Breast epithelium (tissue), 4 donors: ENCODE measurements around the gene TIAM2. TPM values are rescaled to one million over a fixed set of nuclear protein-coding genes. Genes with fewer than 3 reads are reported as not detected.

Experiments
- DNase-seq, 2 donors: peaks; one replicate each; pipeline ENCODE4 v3.0.0-alpha.2; 2019; ENCODE audit warnings: low spot score in 2 of 2
- H3K27ac ChIP-seq, 2 donors: fragments of 200-600 bp; sonication (generic) in 1 of 2; one replicate each; pipeline ENCODE4 v1.5.1; 2016 to 2019; ENCODE audit warnings: mild to moderate bottlenecking in 1 of 2
- H3K27me3 ChIP-seq, 2 donors: fragments of 200-600 bp; sonication (generic) in 1 of 2; one replicate each; pipeline versions ENCODE4 v1.5.1 to v1.6.0; 2017 to 2019; ENCODE audit warnings: control low read depth in 1 of 2, mild to moderate bottlenecking in 1 of 2
- H3K36me3 ChIP-seq: fragments of 200-600 bp; one replicate; pipeline ENCODE4 v1.5.1; 2019
- H3K4me1 ChIP-seq, 2 donors: fragments of 200-600 bp; sonication (generic); one replicate each; pipeline ENCODE4 v1.5.1; 2016 to 2019; ENCODE audit warnings: control low read depth in 1 of 2
- H3K4me3 ChIP-seq, 3 donors: fragments of 200-600 bp; sonication (generic); 1 replicate in 2 of 3; 2 replicates in 1 of 3; pipeline ENCODE4 v1.5.1; 2016 to 2019; ENCODE audit warnings: mild to moderate bottlenecking in 3 of 3, moderate library complexity in 2 of 3
- H3K9me3 ChIP-seq, 2 donors: fragments of 200-600 bp; sonication (generic) in 1 of 2; one replicate each; pipeline ENCODE4 v1.5.1; 2016 to 2019; ENCODE audit warnings: control low read depth in 1 of 2
- CTCF ChIP-seq, 3 donors: fragments of 450-650 bp; IDR thresholded peaks; one replicate each; pipeline ENCODE4 v1.5.1; 2016 to 2017; ENCODE audit warnings: antibody characterized with exemption in 3 of 3, mild to moderate bottlenecking in 3 of 3, moderate library complexity in 3 of 3
- POLR2A ChIP-seq: fragments of 450-650 bp; IDR thresholded peaks from one replicate; pipeline ENCODE4 v1.6.1; 2016; ENCODE audit warnings: antibody characterized with exemption, mild to moderate bottlenecking, moderate library complexity
- POLR2AphosphoS5 ChIP-seq, 3 donors: sonication (generic); formaldehyde crosslinking; IDR thresholded peaks; one replicate each; pipeline ENCODE4 v1.6.1; 2017; ENCODE audit warnings: antibody characterized with exemption in 3 of 3
- intact Hi-C: fragments of 100-400 bp; cut with DNase I; formaldehyde crosslinking; loops from one replicate; pipeline ENCODE4 v1.15.1; 2023; ENCODE audit warnings: low total_unique reads
- total RNA-seq, 3 donors: library from RNA; depleted of rRNA; stranded (reverse); fragments of >200 nt; gene quantifications; one replicate each; pipeline ENCODE4 v1.1.0, GENCODE V29; 2016

Gene TIAM2
- total RNA-seq, 3 donors from 2014 or later: 5.8 to 32.3 (median 12.8) TPM

- TF ChIP-seq POLR2AphosphoS5 (IDR thresholded peaks at IDR 0.05): no peak
- no peak for TF ChIP-seq CTCF (IDR thresholded peaks at IDR 0.05)
- TF ChIP-seq POLR2A: no peak
- no peaks in the 10 kb centered on the region for H3K9me3 ChIP-seq
- no peaks in the 10 kb centered on the region for H3K36me3 ChIP-seq
- no peak overlapping the region for H3K4me3 ChIP-seq
- no peak for DNase-seq
- no peak overlapping the region for H3K27ac ChIP-seq
- no peaks in the 10 kb centered on the region for H3K27me3 ChIP-seq
- intact Hi-C loops: no loop called here
- H3K4me1 ChIP-seq: no peaks in the 10 kb centered on the region
These were observed 29.4 kb downstream of the TIAM2 start for GRCh38 chr6:155024391-155025027.

- no peaks in the 10 kb centered on the region for H3K4me1 ChIP-seq
- TF ChIP-seq POLR2A (no peak), CTCF (IDR thresholded peaks at IDR 0.05) (no peak), POLR2AphosphoS5 (IDR thresholded peaks at IDR 0.05) (no peak)
- H3K36me3 ChIP-seq: no peaks in the 10 kb centered on the region
- H3K9me3 ChIP-seq: no peaks in the 10 kb centered on the region
- DNase-seq: no peak
- intact Hi-C loops: no loop called here
- H3K27ac ChIP-seq: no peak overlapping the region
- H3K27me3 ChIP-seq: no peaks in the 10 kb centered on the region
- no peak overlapping the region for H3K4me3 ChIP-seq
These were observed 31.0 kb downstream of the TIAM2 start for GRCh38 chr6:155026022-155026705.

- H3K27me3 ChIP-seq: no peaks in the 10 kb centered on the region
- H3K9me3 ChIP-seq: no peaks in the 10 kb centered on the region
- no peak for DNase-seq
- no peak overlapping the region for H3K4me3 ChIP-seq
- H3K27ac ChIP-seq: no peak overlapping the region
- intact Hi-C loops: no loop called here
- no peaks in the 10 kb centered on the region for H3K36me3 ChIP-seq
- H3K4me1 ChIP-seq: no peaks in the 10 kb centered on the region
- TF ChIP-seq POLR2A: no peak
- no peak for TF ChIP-seq POLR2AphosphoS5 (IDR thresholded peaks at IDR 0.05)
- TF ChIP-seq CTCF (IDR thresholded peaks at IDR 0.05): no peak
These were observed 31.6 kb downstream of the TIAM2 start for GRCh38 chr6:155026706-155027045.

DNA sequence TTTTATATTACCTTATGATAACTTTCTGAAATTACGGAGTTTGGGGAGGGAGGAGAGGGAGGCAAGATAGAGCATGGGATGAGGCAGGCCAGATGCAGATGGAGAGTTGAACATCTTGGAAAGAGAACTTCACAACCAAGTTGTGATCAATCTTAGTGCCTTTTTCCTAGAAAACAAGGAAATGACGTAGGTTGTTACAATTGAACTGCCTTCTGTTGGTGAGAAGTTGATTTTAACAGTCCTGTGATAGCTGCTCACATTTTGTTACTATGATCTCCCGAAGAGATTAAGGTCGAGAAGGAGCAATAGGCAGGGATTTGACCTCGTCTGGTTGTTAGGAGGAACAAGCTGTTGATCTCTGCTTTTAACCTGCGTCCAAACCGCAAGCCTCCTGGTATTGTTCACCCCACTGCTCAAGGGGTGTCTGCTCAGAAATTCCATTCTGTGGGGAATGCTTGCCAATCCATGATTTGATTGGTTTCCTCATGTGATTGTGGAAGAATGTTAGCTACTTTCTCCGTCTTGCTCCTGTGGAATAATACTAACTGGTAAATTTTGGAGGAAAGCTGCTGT is 35.1 kb downstream of the TIAM2 start:
- H3K27ac ChIP-seq: peak overlapping the region in 1 of 2 donors; percentile 36
- TF ChIP-seq POLR2AphosphoS5 (IDR thresholded peaks at IDR 0.05) (no peak), CTCF (IDR thresholded peaks at IDR 0.05) (no peak), POLR2A (no peak)
- no peaks in the 10 kb centered on the region for H3K4me1 ChIP-seq
- no peak for DNase-seq
- no peak overlapping the region for H3K4me3 ChIP-seq
- no peaks in the 10 kb centered on the region for H3K36me3 ChIP-seq
- intact Hi-C loops: no loop called here
- H3K9me3 ChIP-seq: no peaks in the 10 kb centered on the region
- H3K27me3 ChIP-seq: no peaks in the 10 kb centered on the region

DNA sequence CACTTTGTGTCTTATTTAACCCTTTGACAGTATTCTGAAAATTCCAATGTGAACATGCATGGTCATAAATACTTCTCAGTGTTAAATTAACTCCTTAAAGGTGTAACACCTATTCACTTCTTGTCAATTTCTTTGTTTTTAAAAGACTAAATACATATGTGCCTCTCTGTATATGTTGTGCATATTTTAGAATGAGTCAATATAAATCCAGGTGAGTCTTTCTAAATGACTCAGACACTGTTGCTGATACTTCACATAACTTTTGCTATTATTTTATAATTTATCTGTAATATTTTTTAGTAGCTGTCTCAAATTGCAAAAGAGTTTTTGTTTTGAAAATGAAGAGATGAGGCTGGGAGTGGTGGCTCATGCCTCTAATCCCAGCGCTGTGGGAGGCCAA is 36.0 kb downstream of the TIAM2 start:
- intact Hi-C loops: no loop called here
- TF ChIP-seq POLR2A: no peak
- TF ChIP-seq POLR2AphosphoS5 (IDR thresholded peaks at IDR 0.05): no peak
- TF ChIP-seq CTCF (IDR thresholded peaks at IDR 0.05): no peak
- Histone ChIP-seq H3K4me3 (no peak overlapping the region), H3K36me3 (no peaks in the 10 kb centered on the region), H3K9me3 (no peaks in the 10 kb centered on the region), H3K4me1 (no peaks in the 10 kb centered on the region), H3K27ac (no peak overlapping the region), H3K27me3 (no peaks in the 10 kb centered on the region)
- no peak for DNase-seq
